ENCODE results near the gene PRAMEF12.

PRAMEF12 gene

GRCh38 chr1:12741946-12742345 is 31.6 kb upstream of the PRAMEF12 start (continued):
- TF ChIP-seq ZBTB49 (tag by site-specific recombination; IDR thresholded peaks at IDR 0.05; ENCODE audit: low read depth) = no peak
- TF ChIP-seq ZNF302 (tag by site-specific recombination; IDR thresholded peaks at IDR 0.05; ENCODE audit: low read depth) = no peak
- no peak for TF ChIP-seq HOXA7 (CRISPR knock-in tag; IDR thresholded peaks at IDR 0.05; ENCODE audit: borderline replicate concordance)
- no peak for TF ChIP-seq ZNF221 (tag by site-specific recombination; IDR thresholded peaks at IDR 0.05; ENCODE audit: borderline replicate concordance)

- TF ChIP-seq IKZF3 (tag by site-specific recombination; IDR thresholded peaks at IDR 0.05) (no peak), ZNF830 (tag by site-specific recombination; IDR thresholded peaks at IDR 0.05; ENCODE audit: low read depth) (no peak), ZNF157 (tag by site-specific recombination; IDR thresholded peaks at IDR 0.05) (no peak), ZFP37 (tag by site-specific recombination; IDR thresholded peaks at IDR 0.05) (no peak), ZNF654 (tag by site-specific recombination; IDR thresholded peaks at IDR 0.05; ENCODE audit: low read depth) (no peak), TRIM28 (IDR thresholded peaks at IDR 0.05; ENCODE audit: borderline replicate concordance, low read length) (peak; percentile 68; the same call in 1 of the 2 replicates), PBX3 (CRISPR knock-in tag; IDR thresholded peaks at IDR 0.05) (no peak), KLF1 (tag by site-specific recombination; IDR thresholded peaks at IDR 0.05) (no peak), BCL6B (tag by site-specific recombination; IDR thresholded peaks at IDR 0.05) (peak; percentile 51; the same call in 1 of the 2 replicates), ZNF133 (tag by site-specific recombination; IDR thresholded peaks at IDR 0.05) (no peak), ZNF610 (tag by site-specific recombination; IDR thresholded peaks at IDR 0.05; ENCODE audit: borderline replicate concordance) (no peak), SETDB1 (IDR thresholded peaks at IDR 0.05; ENCODE audit: insufficient read length, low read length) (peak; percentile 32), FEZF1 (tag by site-specific recombination; IDR thresholded peaks at IDR 0.05) (peak; percentile 29; the same call in 1 of the 2 replicates)
- no peak overlapping the region for H3K27ac ChIP-seq (ENCODE audit: extremely low read depth, low read depth, low read length)
- H3K36me3 ChIP-seq (ENCODE audit: control insufficient read depth in 2 of 2, insufficient read depth in 1 of 2, low read length in 2 of 2) = no peaks in the 10 kb centered on the region
- no peaks in the 10 kb centered on the region for H3K4me1 ChIP-seq (ENCODE audit: control insufficient read depth, insufficient read depth, low read length)
- no peaks in the 10 kb centered on the region for H3K9me3 ChIP-seq (ENCODE audit: control insufficient read depth, insufficient read depth, low read depth, low read length)
- no peak overlapping the region for H3K4me3 ChIP-seq (ENCODE audit: low read depth, low read length)
- ChIA-PET POLR2A (no interaction called here), CTCF (no interaction called here)
Observed at GRCh38 chr1:12745126-12745991, 28.2 kb upstream of the PRAMEF12 start.

- no peak within 1 kb of the TSS for H3K4me3 ChIP-seq (ENCODE audit: low read depth, low read length)
- CTCF ChIA-PET = no interaction called here
- POLR2A ChIA-PET = no interaction called here
- H3K27ac ChIP-seq (ENCODE audit: extremely low read depth, low read depth, low read length) = no peak within 1 kb of the TSS
- no peaks in the 10 kb centered on the region for H3K36me3 ChIP-seq (ENCODE audit: control insufficient read depth in 2 of 2, insufficient read depth in 1 of 2, low read length in 2 of 2)
- H3K9me3 ChIP-seq (ENCODE audit: control insufficient read depth, insufficient read depth, low read depth, low read length) = no peaks in the 10 kb centered on the region
- no peaks in the 10 kb centered on the region for H3K4me1 ChIP-seq (ENCODE audit: control insufficient read depth, insufficient read depth, low read length)
- no peak for TF ChIP-seq ZNF776 (tag by site-specific recombination; IDR thresholded peaks at IDR 0.05; ENCODE audit: borderline replicate concordance)
- TF ChIP-seq ZNF843 (tag by site-specific recombination; IDR thresholded peaks at IDR 0.05) = no peak
- no peak for TF ChIP-seq SP7 (tag by site-specific recombination; IDR thresholded peaks at IDR 0.05)
- TF ChIP-seq ZNF701 (tag by site-specific recombination; IDR thresholded peaks at IDR 0.05) = no peak
- TF ChIP-seq GLIS2 (tag by site-specific recombination; IDR thresholded peaks at IDR 0.05) = no peak
- no peak for TF ChIP-seq ZBTB10 (tag by site-specific recombination; IDR thresholded peaks at IDR 0.05)
- no peak for TF ChIP-seq ZNF639 (tag by site-specific recombination; IDR thresholded peaks at IDR 0.05)
- TF ChIP-seq ZFP41 (tag by site-specific recombination; IDR thresholded peaks at IDR 0.05; ENCODE audit: borderline replicate concordance) = no peak
- no peak for TF ChIP-seq ZNF792 (tag by site-specific recombination; IDR thresholded peaks at IDR 0.05)
Observed at GRCh38 chr1:12745992-12746323, 27.6 kb upstream of the PRAMEF12 start, which contains the start of gene CFAP107. CFAP107 (plus strand) TSS chr1:12746200; CDS start chr1:12746431, 231 bp downstream.

Data from HEK293 (cell line).